PC-9 (cell line): Measurements from ENCODE around the gene USP12. TPM values are rescaled to one million over a fixed set of nuclear protein-coding genes. Genes with fewer than 3 reads are reported as not detected.

Experiments used
- BruUV-seq: library from RNA; stranded (reverse); fragments of 400-500 nt; replicated peaks from 2 replicates; lab custom pipeline; 2021; lab: Mats Ljungman, UMichigan
- CTCF ChIA-PET: fragments of 300-600 bp; sonication (Branson Sonifier 250); formaldehyde crosslinking; loops from one replicate; lab custom pipeline; 2022; ENCODE audit warnings: antibody characterized with exemption; lab: Charles Lee
- POLR2A ChIA-PET: fragments of 300-600 bp; sonication (Branson Sonifier 250); formaldehyde crosslinking; loops from one replicate; lab custom pipeline; 2022; ENCODE audit warnings: antibody characterized with exemption; ENCODE audit not compliant: unreplicated experiment; lab: Charles Lee
- DNase-seq, 2 experiments: peaks; one replicate each; pipeline versions ENCODE4 v3.0.0 to v3.0.0-alpha.2; 2015 to 2022; ENCODE audit warnings: mixed read lengths in 1 of 2
- H2AFZ ChIP-seq: fragments of 200-600 bp; sonication (generic); 2 replicates; pipeline ENCODE4 v1.8.1; 2017; ENCODE audit warnings: antibody characterized with exemption
- H3F3A ChIP-seq: fragments of 200-600 bp; sonication (generic); 2 replicates; pipeline ENCODE4 v1.8.1; 2017; ENCODE audit warnings: antibody characterized with exemption, mild to moderate bottlenecking, low read depth; ENCODE audit not compliant: insufficient read depth
- H3K27ac ChIP-seq: fragments of 200-600 bp; sonication (generic); 2 replicates; pipeline ENCODE4 v1.6.1; 2016; ENCODE audit warnings: mixed run types
- H3K27me3 ChIP-seq: fragments of 200-600 bp; sonication (generic); 2 replicates; pipeline ENCODE4 v1.6.1; 2016; ENCODE audit warnings: low read depth, mixed run types; ENCODE audit not compliant: insufficient read depth
- H3K36me3 ChIP-seq: fragments of 200-600 bp; sonication (generic); 2 replicates; pipeline ENCODE4 v1.6.1; 2016; ENCODE audit warnings: low read depth, mixed run types
- H3K4me1 ChIP-seq: fragments of 200-600 bp; sonication (generic); replicated peaks from 2 replicates; pipeline ENCODE4 v1.6.1; 2016; ENCODE audit warnings: mixed run types; ENCODE audit not compliant: insufficient read depth
- H3K4me2 ChIP-seq: fragments of 200-600 bp; sonication (generic); 2 replicates; pipeline ENCODE4 v1.6.1; 2017; ENCODE audit warnings: mixed run types
- H3K4me3 ChIP-seq: fragments of 200-600 bp; sonication (generic); 2 replicates; pipeline ENCODE4 v1.6.1; 2016; ENCODE audit warnings: mixed run types
- H3K79me2 ChIP-seq: fragments of 200-600 bp; sonication (generic); 2 replicates; pipeline ENCODE4 v1.6.1; 2017; ENCODE audit warnings: low read depth, mixed run types
- H3K9me2 ChIP-seq: fragments of 200-600 bp; sonication (generic); 2 replicates; pipeline ENCODE4 v1.8.1; 2017; ENCODE audit warnings: mild to moderate bottlenecking; ENCODE audit not compliant: insufficient read depth
- H3K9me3 ChIP-seq: fragments of 200-600 bp; sonication (generic); 2 replicates; pipeline ENCODE4 v1.8.1; 2016; ENCODE audit warnings: low read depth; ENCODE audit not compliant: insufficient read depth
- H4K20me1 ChIP-seq: fragments of 200-600 bp; sonication (generic); 2 replicates; pipeline ENCODE4 v1.8.1; 2017; ENCODE audit not compliant: insufficient read depth
- CTCF ChIP-seq: fragments of 200-600 bp; sonication (generic); conservative IDR thresholded peaks from 2 replicates; pipeline ENCODE4 v1.6.1; 2017; ENCODE audit warnings: mixed run types, antibody characterized with exemption, mild to moderate bottlenecking, moderate library complexity
- EZH2 ChIP-seq: fragments of 200-600 bp; sonication (generic); IDR thresholded peaks from 2 replicates; pipeline ENCODE4 v1.8.0; 2017; ENCODE audit warnings: antibody characterized with exemption, low read depth
- intact Hi-C: fragments of 100-400 bp; cut with micrococcal nuclease; formaldehyde crosslinking; loops from one replicate; pipeline ENCODE4 v1.10.0; 2022; ENCODE audit not compliant: unreplicated experiment
- total RNA-seq: library from RNA; stranded (reverse); gene quantifications from 2 replicates; pipeline ENCODE4 v1.2.3, GENCODE V29; 2021

Gene USP12
- total RNA-seq, 1 experiment from 2014 or later, result 20.8 TPM

- H3K4me3 ChIP-seq, result no peak overlapping the region
- TF ChIP-seq CTCF, result no peak
- TF ChIP-seq EZH2, result no peak
- H3K79me2 ChIP-seq, result no peaks in the 10 kb centered on the region
- no TSS peak for BruUV-seq
- no peak overlapping the region for H2AFZ ChIP-seq
- no peaks in the 10 kb centered on the region for H3K9me3 ChIP-seq
- intact Hi-C loops, result no loop called here
- H3K9me2 ChIP-seq, result no peaks in the 10 kb centered on the region
- ChIA-PET CTCF (no interaction called here), POLR2A (interaction anchor here (0.6 kb wide), 1 partner anchor 126 kb away, joined by 3 read pairs; no protein-coding TSS in a partner anchor)
- no peaks in the 10 kb centered on the region for H3K27me3 ChIP-seq
- no peaks in the 10 kb centered on the region for H4K20me1 ChIP-seq
- peak overlapping the region; percentile 32 for H3K4me2 ChIP-seq
- no peaks in the 10 kb centered on the region for H3K36me3 ChIP-seq
- peaks cover 10% of the 10 kb centered on the region; the same call in 1 of the 2 replicates for H3K4me1 ChIP-seq
- DNase-seq, result peak; percentile 16 to 60
- no peak overlapping the region for H3K27ac ChIP-seq
- no peaks in the 10 kb centered on the region for H3F3A ChIP-seq
These were observed 40.3 kb upstream of the USP12 start for GRCh38 chr13:27211771-27212364.

- TF ChIP-seq EZH2 (no peak), CTCF (no peak)
- Histone ChIP-seq H3K9me2 (no peaks in the 10 kb centered on the region), H3K79me2 (no peaks in the 10 kb centered on the region), H3K9me3 (no peaks in the 10 kb centered on the region), H3K4me3 (no peak overlapping the region), H3K27me3 (no peaks in the 10 kb centered on the region), H3K4me1 (peaks cover 10% of the 10 kb centered on the region; the same call in 1 of the 2 replicates), H3K27ac (no peak overlapping the region), H3K36me3 (no peaks in the 10 kb centered on the region), H3F3A (no peaks in the 10 kb centered on the region), H3K4me2 (no peak overlapping the region), H4K20me1 (no peaks in the 10 kb centered on the region), H2AFZ (no peak overlapping the region)
- no TSS peak for BruUV-seq
- no peak for DNase-seq
- intact Hi-C loops, result no loop called here
- ChIA-PET POLR2A (no interaction called here), CTCF (no interaction called here)
These were observed 39.7 kb upstream of the USP12 start for GRCh38 chr13:27211271-27211670.

GRCh38 chr13:27208514-27208913 is 36.9 kb upstream of the USP12 start:
- no peaks in the 10 kb centered on the region for H3K9me3 ChIP-seq
- H2AFZ ChIP-seq, result no peak overlapping the region
- no TSS peak for BruUV-seq
- peaks cover 10% of the 10 kb centered on the region; the same call in 1 of the 2 replicates for H3K4me1 ChIP-seq
- no peaks in the 10 kb centered on the region for H4K20me1 ChIP-seq
- POLR2A ChIA-PET, result no interaction called here
- CTCF ChIA-PET, result no interaction called here
- H3K36me3 ChIP-seq, result no peaks in the 10 kb centered on the region
- TF ChIP-seq CTCF, result no peak
- TF ChIP-seq EZH2, result no peak
- intact Hi-C loops, result no loop called here
- H3K27ac ChIP-seq, result no peak overlapping the region
- H3K27me3 ChIP-seq, result no peaks in the 10 kb centered on the region
- no peaks in the 10 kb centered on the region for H3K79me2 ChIP-seq
- H3K9me2 ChIP-seq, result no peaks in the 10 kb centered on the region
- H3F3A ChIP-seq, result no peaks in the 10 kb centered on the region
- DNase-seq, result no peak
- no peak overlapping the region for H3K4me3 ChIP-seq
- H3K4me2 ChIP-seq, result no peak overlapping the region
